OCI-LY3 (cell line): ENCODE measurements around the gene EPHA1.

Source experiments
- EZH2phosphoT487 ChIP-seq: fragments of 200-600 bp; shearing (Covaris generic); IDR thresholded peaks from 2 replicates; pipeline ENCODE4 v1.6.1; 2018; ENCODE audit warnings: antibody characterized with exemption, mixed run types, low read depth
- TF ChIP-seq, protein P1 (sequence below): fragments of 200-600, 300-600 bp; sonication (generic); IDR thresholded peaks from 2 replicates; pipeline ENCODE4 v1.5.1; 2014; ENCODE audit warnings: antibody characterized with exemption, low read length, low read depth

DNA sequence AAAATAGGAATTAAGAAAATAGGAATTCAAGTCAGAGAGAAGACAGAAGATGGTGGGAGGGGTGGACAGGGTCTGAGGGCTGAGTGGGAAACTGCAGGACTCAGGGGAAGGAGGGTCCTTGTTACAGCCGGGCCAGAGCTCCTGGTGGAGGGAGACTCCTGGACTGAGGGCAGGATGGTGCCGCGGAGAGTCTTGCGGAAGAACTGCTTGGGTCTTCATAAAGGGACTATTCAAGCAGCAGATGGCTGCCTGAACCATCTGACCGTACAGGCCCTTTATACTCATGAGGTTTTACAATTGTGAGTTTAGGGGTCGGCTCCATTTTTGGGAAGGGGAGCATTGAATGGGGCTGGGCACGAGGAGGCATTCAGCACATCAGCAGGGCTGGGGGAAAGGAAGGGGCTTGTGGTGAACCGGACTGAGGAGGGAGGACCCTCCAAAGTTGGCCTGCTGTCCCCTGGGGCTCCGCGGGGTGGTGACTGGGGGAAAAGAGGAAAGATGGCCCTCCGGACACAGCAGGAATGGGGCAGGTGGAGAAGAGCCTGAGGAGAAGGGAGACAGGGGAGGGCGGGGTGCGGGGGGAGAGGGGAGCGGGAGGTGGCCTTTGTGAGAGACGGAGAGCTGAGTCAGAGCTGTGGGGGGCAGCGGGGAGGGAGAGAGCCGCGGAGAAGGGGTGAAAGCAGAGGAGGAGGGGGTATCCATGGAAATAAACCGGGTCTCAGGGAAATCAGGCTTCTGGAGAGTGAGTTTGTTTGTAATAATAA lies 47.7 kb downstream of the EPHA1 start:
- TF ChIP-seq, protein P1, sequence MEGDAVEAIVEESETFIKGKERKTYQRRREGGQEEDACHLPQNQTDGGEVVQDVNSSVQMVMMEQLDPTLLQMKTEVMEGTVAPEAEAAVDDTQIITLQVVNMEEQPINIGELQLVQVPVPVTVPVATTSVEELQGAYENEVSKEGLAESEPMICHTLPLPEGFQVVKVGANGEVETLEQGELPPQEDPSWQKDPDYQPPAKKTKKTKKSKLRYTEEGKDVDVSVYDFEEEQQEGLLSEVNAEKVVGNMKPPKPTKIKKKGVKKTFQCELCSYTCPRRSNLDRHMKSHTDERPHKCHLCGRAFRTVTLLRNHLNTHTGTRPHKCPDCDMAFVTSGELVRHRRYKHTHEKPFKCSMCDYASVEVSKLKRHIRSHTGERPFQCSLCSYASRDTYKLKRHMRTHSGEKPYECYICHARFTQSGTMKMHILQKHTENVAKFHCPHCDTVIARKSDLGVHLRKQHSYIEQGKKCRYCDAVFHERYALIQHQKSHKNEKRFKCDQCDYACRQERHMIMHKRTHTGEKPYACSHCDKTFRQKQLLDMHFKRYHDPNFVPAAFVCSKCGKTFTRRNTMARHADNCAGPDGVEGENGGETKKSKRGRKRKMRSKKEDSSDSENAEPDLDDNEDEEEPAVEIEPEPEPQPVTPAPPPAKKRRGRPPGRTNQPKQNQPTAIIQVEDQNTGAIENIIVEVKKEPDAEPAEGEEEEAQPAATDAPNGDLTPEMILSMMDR = no peak
- no peak for TF ChIP-seq EZH2phosphoT487
